NCI-H2227 treated with DMSO at 0.1 percent for 48 hours (cell line): ENCODE data around the gene CIT.
"Not testable (repeated sequence)": the region's sequence is repeated elsewhere in the genome, so short reads cannot be mapped to it uniquely, and the experiment has no call there.

ENCODE experiments used
- DNase-seq: peaks from one replicate; lab custom pipeline; 2025; lab: John Stamatoyannopoulos, UW

The CIT gene

GRCh38 chr12:119876761-119877638 lies at the start of gene CIT:
CIT (minus strand) TSS chr12:119877320; CDS start chr12:119876168, 1,152 bp downstream.
- peak; percentile 96 for DNase-seq

GRCh38 chr12:119925269-119925668 lies 48.1 kb upstream of the CIT start:
- DNase-seq, result no peak

- no peak for DNase-seq
Measured at GRCh38 chr12:119920064-119920463, 42.9 kb upstream of the CIT start.

GRCh38 chr12:119915894-119916510 lies 38.9 kb upstream of the CIT start:
- DNase-seq, result no peak

- no peak for DNase-seq
Measured at GRCh38 chr12:119914666-119915065, 37.5 kb upstream of the CIT start.

- no peak for DNase-seq
Measured at GRCh38 chr12:119913536-119914330, 36.6 kb upstream of the CIT start.

- no peak for DNase-seq
Measured at GRCh38 chr12:119911182-119911581, 34.1 kb upstream of the CIT start.

GRCh38 chr12:119910586-119910985 lies 33.5 kb upstream of the CIT start:
- DNase-seq, result no peak

GRCh38 chr12:119902084-119902509 lies 25.0 kb upstream of the CIT start:
- DNase-seq, result peak; percentile 83

- no peak for DNase-seq
Measured at GRCh38 chr12:119901670-119902069, 24.6 kb upstream of the CIT start.

- no peak for DNase-seq
Measured at GRCh38 chr12:119894916-119895315, 17.8 kb upstream of the CIT start.

- DNase-seq, result not testable (repeated sequence)
Measured at GRCh38 chr12:119892611-119893010, 15.5 kb upstream of the CIT start.

- no peak for DNase-seq
Measured at GRCh38 chr12:119885549-119885948, 8.4 kb upstream of the CIT start.

GRCh38 chr12:119883791-119884190 lies 6.7 kb upstream of the CIT start:
- DNase-seq, result not testable (repeated sequence)

- DNase-seq, result no peak
Measured at GRCh38 chr12:119883237-119883636, 6.1 kb upstream of the CIT start.

GRCh38 chr12:119877639-119877948 lies 474 bp upstream of the CIT start:
- no peak for DNase-seq

GRCh38 chr12:119870457-119870856 lies 6.7 kb downstream of the CIT start:
- no peak for DNase-seq

GRCh38 chr12:119869720-119870119 lies 7.4 kb downstream of the CIT start:
- no peak for DNase-seq

GRCh38 chr12:119868992-119869391 lies 8.1 kb downstream of the CIT start:
- no peak for DNase-seq

- DNase-seq, result no peak
Measured at GRCh38 chr12:119864591-119864990, 12.5 kb downstream of the CIT start.

GRCh38 chr12:119859241-119859640 lies 17.9 kb downstream of the CIT start:
- DNase-seq, result no peak

- DNase-seq, result no peak
Measured at GRCh38 chr12:119857041-119857591, 20.0 kb downstream of the CIT start.
